ENCODE results near the gene WDR18.

Gene WDR18

GRCh38 chr19:940591-941291 is 43.4 kb upstream of the WDR18 start:
- TF ChIP-seq CTCF (IDR thresholded peaks at IDR 0.05) = no peak

- no peak for TF ChIP-seq CTCF (IDR thresholded peaks at IDR 0.05)
Measured at GRCh38 chr19:941292-942132, 42.6 kb upstream of the WDR18 start.

- no peak for TF ChIP-seq CTCF (IDR thresholded peaks at IDR 0.05)
Measured at GRCh38 chr19:942133-942645, 42.0 kb upstream of the WDR18 start.

- TF ChIP-seq CTCF (IDR thresholded peaks at IDR 0.05) = no peak
Measured at GRCh38 chr19:943551-944170, 40.5 kb upstream of the WDR18 start.

- TF ChIP-seq CTCF (IDR thresholded peaks at IDR 0.05) = no peak
Measured at GRCh38 chr19:944171-944567, 40.0 kb upstream of the WDR18 start.

GRCh38 chr19:944663-945241 is 39.4 kb upstream of the WDR18 start:
- TF ChIP-seq CTCF (IDR thresholded peaks at IDR 0.05) = no peak

Data from LNCAP (cell line).